CD4-positive, alpha-beta T cell treated with Interleukin-21 for 1 hour (primary cell): ENCODE results near the gene CPED1.
"Not testable (repeated sequence)": the region's sequence is repeated elsewhere in the genome, so short reads cannot be mapped to it uniquely, and the experiment has no call there.

ENCODE experiments used
- DNase-seq: peaks from one replicate; pipeline ENCODE4 v3.0.0-alpha.2; 2020

The CPED1 gene

GRCh38 chr7:121300685-121301420 is 312.3 kb downstream of the CPED1 start:
- DNase-seq, result no peak

GRCh38 chr7:121301446-121302213 is 313.1 kb downstream of the CPED1 start:
- no peak for DNase-seq

GRCh38 chr7:121302214-121302745 is 313.8 kb downstream of the CPED1 start:
- DNase-seq, result no peak

- DNase-seq, result no peak
Measured at GRCh38 chr7:121303422-121304101, 315.1 kb downstream of the CPED1 start.

GRCh38 chr7:121304102-121304658 is 315.7 kb downstream of the CPED1 start:
- DNase-seq, result no peak

GRCh38 chr7:121305109-121305508 is 316.6 kb downstream of the CPED1 start:
- DNase-seq, result no peak

GRCh38 chr7:121306565-121306964 is 318.1 kb downstream of the CPED1 start:
- no peak for DNase-seq

GRCh38 chr7:121307021-121307574 is 318.6 kb downstream of the CPED1 start:
- DNase-seq, result no peak

- DNase-seq, result no peak
Measured at GRCh38 chr7:121313220-121313792, 324.8 kb downstream of the CPED1 start.

GRCh38 chr7:121313793-121314676 is 325.5 kb downstream of the CPED1 start:
- no peak for DNase-seq

- DNase-seq, result not testable (repeated sequence)
Measured at GRCh38 chr7:121315170-121315569, 326.7 kb downstream of the CPED1 start.

GRCh38 chr7:121322460-121322859 is 333.9 kb downstream of the CPED1 start:
- no peak for DNase-seq

GRCh38 chr7:121323515-121324302 is 335.2 kb downstream of the CPED1 start:
- DNase-seq, result no peak

GRCh38 chr7:121327671-121328070 is 339.2 kb downstream of the CPED1 start:
- DNase-seq, result no peak

- no peak for DNase-seq
Measured at GRCh38 chr7:121328508-121329190, 340.1 kb downstream of the CPED1 start, which contains the start of gene WNT16. Gene WNT16, plus strand, starts transcription at chr7:121329000. Its CDS starts 293 bp downstream, at chr7:121329293.

- no peak for DNase-seq
Measured at GRCh38 chr7:121329191-121330052, 340.9 kb downstream of the CPED1 start.

GRCh38 chr7:121330053-121330833 is 341.7 kb downstream of the CPED1 start:
- no peak for DNase-seq

- no peak for DNase-seq
Measured at GRCh38 chr7:121331048-121331447, 342.5 kb downstream of the CPED1 start.
